Measurements from ENCODE around the gene KATNB1. TPM values are rescaled to one million over a fixed set of nuclear protein-coding genes. Genes with fewer than 3 reads are reported as not detected.

The KATNB1 gene
- polyA plus RNA-seq, 1 of the 3 experiments (the other 2 are of a cell fraction) = 43.7 TPM

DNA sequence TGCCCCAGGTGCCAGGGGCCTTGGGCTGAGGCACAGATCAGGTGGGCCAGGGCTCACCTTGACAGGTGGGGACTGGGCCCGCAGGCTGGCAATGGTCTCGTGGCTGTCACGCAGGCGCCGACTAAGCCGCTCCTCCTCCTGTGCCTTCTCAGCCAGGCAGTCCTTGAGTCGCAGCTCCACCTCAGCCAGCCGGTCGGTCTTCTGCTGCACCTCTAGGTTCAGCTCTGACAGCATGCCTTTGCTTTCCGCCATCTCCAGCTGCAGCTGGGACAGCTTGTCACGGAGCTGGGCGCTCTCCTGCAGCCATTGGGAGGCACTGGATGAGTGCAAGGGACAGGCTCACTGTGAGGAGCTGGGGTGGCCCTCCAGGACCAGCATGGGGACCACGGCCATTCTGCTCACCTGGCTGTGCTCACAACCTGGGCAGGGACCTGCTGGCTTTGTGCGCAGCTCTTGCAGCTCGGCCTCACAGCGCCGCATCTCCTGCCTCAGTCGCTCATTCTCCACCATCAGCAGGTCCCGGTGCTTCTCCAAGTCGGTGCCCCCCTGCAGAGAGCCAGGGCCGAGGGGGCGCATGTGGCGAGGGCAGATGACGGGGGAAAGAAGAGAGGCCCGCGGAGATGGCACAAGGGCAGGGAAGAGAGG lies 35.7 kb downstream of the KATNB1 start:
- Histone ChIP-seq H3K27ac (ENCODE audit: low read depth in 2 of 2, low read length in 1 of 2) (no peak overlapping the region), H3K4me3 (ENCODE audit: low read depth in 2 of 2, low read length in 1 of 2) (no peak overlapping the region), H3K4me2 (no peak overlapping the region), H3K9ac (no peak overlapping the region), H3K9me2 (no peaks in the 10 kb centered on the region), H3K27me3 (ENCODE audit: insufficient read depth) (no peaks in the 10 kb centered on the region), H3K79me2 (ENCODE audit: insufficient read depth) (peaks cover 8% of the 10 kb centered on the region; the same call in 1 of the 2 replicates), H3K36me3 (replicated peaks in 1 of 2; ENCODE audit: control insufficient read depth in 1 of 2, insufficient read depth in 2 of 2, low read length in 1 of 2) (peaks cover 5 to 19% of the 10 kb centered on the region in 2 experiments), H3K9me3 (no peaks in the 10 kb centered on the region), H3F3A (replicated peaks; ENCODE audit: insufficient read depth) (peaks cover 3% of the 10 kb centered on the region), H4K20me1 (ENCODE audit: insufficient read depth) (peaks cover 9% of the 10 kb centered on the region; the same call in 1 of the 2 replicates), H2AFZ (ENCODE audit: low read depth) (no peak overlapping the region), H3K4me1 (ENCODE audit: control insufficient read depth in 1 of 2, insufficient read depth in 2 of 2, low read depth in 1 of 2, low read length in 1 of 2) (no peaks in the 10 kb centered on the region)
- DNase-seq = no peak
- TF ChIP-seq YY1 (IDR thresholded peaks at IDR 0.05; ENCODE audit: low read depth) = no peak
- TF ChIP-seq, protein P1, sequence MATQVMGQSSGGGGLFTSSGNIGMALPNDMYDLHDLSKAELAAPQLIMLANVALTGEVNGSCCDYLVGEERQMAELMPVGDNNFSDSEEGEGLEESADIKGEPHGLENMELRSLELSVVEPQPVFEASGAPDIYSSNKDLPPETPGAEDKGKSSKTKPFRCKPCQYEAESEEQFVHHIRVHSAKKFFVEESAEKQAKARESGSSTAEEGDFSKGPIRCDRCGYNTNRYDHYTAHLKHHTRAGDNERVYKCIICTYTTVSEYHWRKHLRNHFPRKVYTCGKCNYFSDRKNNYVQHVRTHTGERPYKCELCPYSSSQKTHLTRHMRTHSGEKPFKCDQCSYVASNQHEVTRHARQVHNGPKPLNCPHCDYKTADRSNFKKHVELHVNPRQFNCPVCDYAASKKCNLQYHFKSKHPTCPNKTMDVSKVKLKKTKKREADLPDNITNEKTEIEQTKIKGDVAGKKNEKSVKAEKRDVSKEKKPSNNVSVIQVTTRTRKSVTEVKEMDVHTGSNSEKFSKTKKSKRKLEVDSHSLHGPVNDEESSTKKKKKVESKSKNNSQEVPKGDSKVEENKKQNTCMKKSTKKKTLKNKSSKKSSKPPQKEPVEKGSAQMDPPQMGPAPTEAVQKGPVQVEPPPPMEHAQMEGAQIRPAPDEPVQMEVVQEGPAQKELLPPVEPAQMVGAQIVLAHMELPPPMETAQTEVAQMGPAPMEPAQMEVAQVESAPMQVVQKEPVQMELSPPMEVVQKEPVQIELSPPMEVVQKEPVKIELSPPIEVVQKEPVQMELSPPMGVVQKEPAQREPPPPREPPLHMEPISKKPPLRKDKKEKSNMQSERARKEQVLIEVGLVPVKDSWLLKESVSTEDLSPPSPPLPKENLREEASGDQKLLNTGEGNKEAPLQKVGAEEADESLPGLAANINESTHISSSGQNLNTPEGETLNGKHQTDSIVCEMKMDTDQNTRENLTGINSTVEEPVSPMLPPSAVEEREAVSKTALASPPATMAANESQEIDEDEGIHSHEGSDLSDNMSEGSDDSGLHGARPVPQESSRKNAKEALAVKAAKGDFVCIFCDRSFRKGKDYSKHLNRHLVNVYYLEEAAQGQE (IDR thresholded peaks at IDR 0.05; ENCODE audit: low read depth, low read length) = no peak
- no peak for TF ChIP-seq JUND (IDR thresholded peaks at IDR 0.05)
- no peak for TF ChIP-seq FOXM1 (IDR thresholded peaks at IDR 0.05; ENCODE audit: low read depth)
- ChIA-PET POLR2A (no interaction called here), CTCF (interaction anchor here (0.8 to 1.2 kb wide), 3 partner anchors 85 to 348 kb away, joined by 3 read pairs; no protein-coding TSS in a partner anchor)
- 94% methylated on average over 21 of the region's 26 CpGs for whole genome bisulfite sequencing (ENCODE audit: low lambda C conversion rate)

DNA sequence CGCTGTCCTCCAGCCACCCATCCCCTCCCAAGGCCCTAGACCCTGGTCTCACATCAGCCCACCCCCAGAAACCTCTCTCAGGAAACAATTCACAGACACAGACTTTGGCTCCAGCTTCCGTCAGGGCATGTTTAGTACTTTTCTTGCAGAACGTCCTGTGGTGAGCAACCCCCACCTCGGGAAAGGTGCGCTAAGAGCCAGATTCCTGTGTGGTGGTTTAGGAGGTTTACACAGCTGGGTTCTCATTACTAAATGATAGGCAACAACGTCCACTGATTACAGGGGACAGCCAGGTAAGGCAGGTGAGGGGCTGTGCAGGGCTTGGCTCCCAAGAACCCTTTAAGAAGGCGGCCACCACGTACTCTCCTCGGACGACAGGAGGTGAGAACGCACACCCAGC lies 37.4 kb downstream of the KATNB1 start:
- peaks cover 10 to 15% of the 10 kb centered on the region in 2 experiments for H3K36me3 ChIP-seq (replicated peaks in 1 of 2; ENCODE audit: control insufficient read depth in 1 of 2, insufficient read depth in 2 of 2, low read length in 1 of 2)
- TF ChIP-seq, protein P2, sequence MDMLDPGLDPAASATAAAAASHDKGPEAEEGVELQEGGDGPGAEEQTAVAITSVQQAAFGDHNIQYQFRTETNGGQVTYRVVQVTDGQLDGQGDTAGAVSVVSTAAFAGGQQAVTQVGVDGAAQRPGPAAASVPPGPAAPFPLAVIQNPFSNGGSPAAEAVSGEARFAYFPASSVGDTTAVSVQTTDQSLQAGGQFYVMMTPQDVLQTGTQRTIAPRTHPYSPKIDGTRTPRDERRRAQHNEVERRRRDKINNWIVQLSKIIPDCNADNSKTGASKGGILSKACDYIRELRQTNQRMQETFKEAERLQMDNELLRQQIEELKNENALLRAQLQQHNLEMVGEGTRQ (IDR thresholded peaks at IDR 0.05; ENCODE audit: borderline replicate concordance, low read depth, low read length) = no peak
- ChIA-PET POLR2A (no interaction called here), CTCF (interaction anchor here (0.9 kb wide), 1 partner anchor 17 kb away, joined by 4 read pairs; no protein-coding TSS in a partner anchor)
- no peak overlapping the region for H3K4me2 ChIP-seq
- 100% methylated on average over 11 of the region's 11 CpGs for WGBS (ENCODE audit: low lambda C conversion rate)
- no peaks in the 10 kb centered on the region for H3K4me1 ChIP-seq (ENCODE audit: control insufficient read depth in 1 of 2, insufficient read depth in 2 of 2, low read depth in 1 of 2, low read length in 1 of 2)
- peaks cover 13% of the 10 kb centered on the region; the same call in 1 of the 2 replicates for H4K20me1 ChIP-seq (ENCODE audit: insufficient read depth)
- no peaks in the 10 kb centered on the region for H3K9me2 ChIP-seq
- H3F3A ChIP-seq (replicated peaks; ENCODE audit: insufficient read depth) = peaks cover 3% of the 10 kb centered on the region
- H2AFZ ChIP-seq (ENCODE audit: low read depth) = no peak overlapping the region
- no peak for DNase-seq
- H3K9me3 ChIP-seq = no peaks in the 10 kb centered on the region
- H3K4me3 ChIP-seq (ENCODE audit: low read depth in 2 of 2, low read length in 1 of 2) = no peak overlapping the region
- H3K27me3 ChIP-seq (ENCODE audit: insufficient read depth) = no peaks in the 10 kb centered on the region
- peaks cover 13% of the 10 kb centered on the region; the same call in 1 of the 2 replicates for H3K79me2 ChIP-seq (ENCODE audit: insufficient read depth)
- no peak overlapping the region for H3K27ac ChIP-seq (ENCODE audit: low read depth in 2 of 2, low read length in 1 of 2)
- no peak overlapping the region for H3K9ac ChIP-seq
